ENCODE results near the gene E2F6.

DNA sequence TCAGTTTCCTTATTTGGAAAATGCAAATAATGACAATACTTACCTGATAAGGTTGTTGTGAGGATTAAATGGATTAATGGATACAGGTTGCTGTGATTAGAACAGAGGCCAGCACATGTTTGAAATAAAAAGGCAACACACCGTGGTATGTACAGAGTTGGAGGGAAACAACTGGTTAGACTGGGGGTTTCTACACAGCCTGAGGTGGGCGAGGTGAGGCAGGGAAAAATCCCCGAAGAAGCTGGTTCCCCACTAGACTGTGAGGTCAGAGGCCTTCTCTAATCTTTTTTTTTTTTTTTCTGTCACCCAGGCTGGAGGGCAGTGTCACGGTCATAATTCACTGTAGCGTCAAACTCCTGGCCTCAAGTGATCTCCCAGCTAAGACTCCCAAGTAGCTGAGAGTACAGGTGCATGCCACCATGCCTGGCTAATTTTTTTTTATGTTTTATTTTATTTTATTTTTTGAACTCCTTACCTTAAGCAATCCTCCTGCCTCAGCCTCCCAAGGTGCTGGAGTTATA is 1.2 kb upstream of the E2F6 start:
- no peak for TF ChIP-seq POLR2A (IDR thresholded peaks at IDR 0.05)
- TF ChIP-seq, protein P1, sequence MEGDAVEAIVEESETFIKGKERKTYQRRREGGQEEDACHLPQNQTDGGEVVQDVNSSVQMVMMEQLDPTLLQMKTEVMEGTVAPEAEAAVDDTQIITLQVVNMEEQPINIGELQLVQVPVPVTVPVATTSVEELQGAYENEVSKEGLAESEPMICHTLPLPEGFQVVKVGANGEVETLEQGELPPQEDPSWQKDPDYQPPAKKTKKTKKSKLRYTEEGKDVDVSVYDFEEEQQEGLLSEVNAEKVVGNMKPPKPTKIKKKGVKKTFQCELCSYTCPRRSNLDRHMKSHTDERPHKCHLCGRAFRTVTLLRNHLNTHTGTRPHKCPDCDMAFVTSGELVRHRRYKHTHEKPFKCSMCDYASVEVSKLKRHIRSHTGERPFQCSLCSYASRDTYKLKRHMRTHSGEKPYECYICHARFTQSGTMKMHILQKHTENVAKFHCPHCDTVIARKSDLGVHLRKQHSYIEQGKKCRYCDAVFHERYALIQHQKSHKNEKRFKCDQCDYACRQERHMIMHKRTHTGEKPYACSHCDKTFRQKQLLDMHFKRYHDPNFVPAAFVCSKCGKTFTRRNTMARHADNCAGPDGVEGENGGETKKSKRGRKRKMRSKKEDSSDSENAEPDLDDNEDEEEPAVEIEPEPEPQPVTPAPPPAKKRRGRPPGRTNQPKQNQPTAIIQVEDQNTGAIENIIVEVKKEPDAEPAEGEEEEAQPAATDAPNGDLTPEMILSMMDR (IDR thresholded peaks at IDR 0.05 in 8 of 11, conservative IDR thresholded peaks at IDR 0.05 in 3 of 11) = no peak

Measured in spleen (tissue), 7 donors.